A172 (cell line): ENCODE data around the gene TMEM164. TPM values are rescaled to one million over a fixed set of nuclear protein-coding genes. Genes with fewer than 3 reads are reported as not detected.

Experiments used
- DNase-seq: peaks from one replicate; pipeline ENCODE4 v3.0.0-alpha.2; 2015; ENCODE audit warnings: low spot score
- total RNA-seq: library from RNA; depleted of rRNA; stranded (reverse); fragments of >200 nt; shearing (Covaris generic); gene quantifications from 2 replicates; pipeline ENCODE4 v1.2.3, GENCODE V29; 2014

Gene TMEM164
- total RNA-seq, 1 experiment from 2014 or later = 9.6 TPM

DNA sequence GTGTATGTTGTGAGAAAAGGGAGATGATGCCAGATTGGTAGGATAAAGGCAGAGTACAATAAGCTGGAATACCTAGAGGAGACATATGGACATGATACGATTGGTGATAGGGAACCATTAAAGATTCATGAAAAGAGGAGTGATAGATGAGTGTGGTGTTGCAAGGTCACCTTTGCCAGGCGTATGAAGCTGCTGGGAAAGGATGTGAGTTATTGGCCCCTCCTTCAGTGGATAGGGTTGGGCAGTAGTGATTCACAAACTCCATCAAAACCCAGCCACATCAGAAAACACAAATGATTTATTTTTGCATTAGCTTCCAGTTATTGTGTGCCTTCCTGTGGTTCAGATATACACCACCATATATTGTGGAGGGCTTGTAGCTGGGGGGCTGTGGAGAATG, 34.3 kb downstream of the TMEM164 start:
- DNase-seq = peak; percentile 15

- no peak for DNase-seq
These were observed 36.0 kb downstream of the TMEM164 start for GRCh38 chrX:110038900-110039299.

GRCh38 chrX:110041980-110042379, 39.1 kb downstream of the TMEM164 start:
- no peak for DNase-seq

DNA sequence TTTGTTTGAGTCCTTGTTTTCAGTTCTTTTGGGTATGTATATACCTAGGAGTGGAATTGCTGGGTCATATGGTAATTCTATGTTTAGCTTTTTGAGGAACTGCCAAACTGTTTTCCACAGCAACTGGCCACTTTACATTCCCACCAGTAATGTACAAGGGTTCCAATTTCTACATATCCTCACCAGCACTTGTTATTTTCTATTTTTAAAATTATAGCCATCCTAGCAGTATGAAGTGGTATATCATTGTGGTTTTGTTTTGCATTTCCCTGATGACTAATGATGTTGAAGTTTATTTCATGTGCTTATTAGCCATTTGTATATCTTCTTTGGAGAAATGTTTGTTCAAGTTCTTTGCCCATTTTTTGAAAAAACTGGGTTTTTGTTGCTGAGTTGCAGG, 39.6 kb downstream of the TMEM164 start:
- DNase-seq = no peak

GRCh38 chrX:110043506-110043905, 40.6 kb downstream of the TMEM164 start:
- DNase-seq = no peak

DNA sequence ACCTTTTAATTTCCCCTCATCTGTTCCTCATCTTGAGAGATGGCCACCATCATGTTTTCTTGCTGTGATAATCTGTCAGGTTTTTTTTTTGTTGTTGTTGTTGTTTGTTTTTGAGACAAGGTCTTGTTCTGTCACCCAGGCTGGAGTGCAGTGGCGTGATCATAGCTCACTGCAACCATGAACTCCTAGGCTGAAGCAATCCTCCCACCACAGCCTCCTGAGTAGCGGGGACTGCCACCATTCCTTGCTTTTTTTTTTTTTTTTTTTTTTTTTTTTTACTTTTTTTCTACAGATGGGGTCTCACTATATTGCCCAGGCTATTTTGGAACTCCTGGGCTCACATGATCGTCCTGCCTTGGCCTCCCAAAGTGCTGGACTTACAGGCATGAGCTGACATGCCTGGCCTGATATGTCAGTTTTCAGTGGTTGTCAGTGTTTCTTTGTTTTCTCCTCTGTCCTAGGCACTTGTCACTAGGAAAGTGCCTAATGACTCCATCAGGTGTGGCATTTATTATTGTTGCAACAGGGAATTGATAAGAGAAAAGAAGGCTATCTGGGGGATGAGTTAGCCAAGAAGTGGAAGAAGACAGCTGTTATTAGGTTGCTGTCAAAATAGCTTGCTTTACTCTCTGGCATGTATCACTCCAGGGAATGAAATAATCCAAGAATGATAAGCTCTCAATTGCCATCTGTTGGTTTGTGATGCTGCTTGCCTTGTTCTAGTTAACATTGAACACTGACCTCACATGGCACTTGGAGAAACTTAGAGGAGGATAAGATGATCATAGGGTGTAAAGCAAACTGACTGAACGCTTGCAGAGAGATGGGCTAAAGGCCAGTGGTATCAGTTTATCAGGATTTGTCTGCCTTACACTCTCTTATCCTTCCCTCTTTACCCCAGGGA, 41.7 kb downstream of the TMEM164 start:
- DNase-seq = no peak

- no peak for DNase-seq
These were observed 42.5 kb downstream of the TMEM164 start for GRCh38 chrX:110045421-110045820.

DNA sequence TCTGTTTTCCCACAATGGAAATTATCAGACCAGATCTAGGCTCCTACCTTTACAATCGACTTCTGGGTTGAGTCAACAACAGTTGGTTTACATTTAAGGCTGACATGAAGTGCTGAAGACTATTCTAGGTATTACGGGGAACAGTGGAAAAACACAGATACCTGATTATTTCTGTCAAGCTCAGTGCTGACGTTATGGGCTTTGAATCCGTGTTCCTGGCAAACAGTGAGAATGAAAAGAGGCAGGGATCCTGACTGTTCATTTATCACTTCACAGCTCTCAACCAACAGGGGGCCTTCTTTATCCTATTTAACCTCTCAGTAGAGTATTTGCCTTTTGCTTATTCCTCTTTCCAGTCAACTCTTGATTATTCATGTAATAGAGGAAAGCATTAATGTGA, 43.1 kb downstream of the TMEM164 start:
- no peak for DNase-seq

DNA sequence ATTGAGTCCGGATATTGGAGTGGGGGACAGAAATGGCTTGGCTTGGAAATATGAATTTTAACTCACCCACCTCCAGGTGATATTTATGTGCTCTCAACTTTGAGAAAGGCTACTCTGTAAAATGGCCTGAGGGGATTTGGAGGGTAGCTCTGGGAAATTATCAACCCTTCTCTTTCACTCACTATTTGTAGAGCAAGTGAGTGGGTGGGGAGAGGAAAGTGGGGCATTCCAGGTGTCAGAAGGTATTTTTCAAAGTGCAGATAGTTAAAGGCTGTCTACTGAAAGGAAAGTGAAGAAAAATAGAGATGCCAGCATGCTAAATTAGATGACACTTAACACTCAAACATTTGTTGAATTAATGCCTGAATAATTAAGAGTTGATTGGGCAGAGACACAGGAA, 44.1 kb downstream of the TMEM164 start:
- no peak for DNase-seq

- no peak for DNase-seq
These were observed 46.2 kb downstream of the TMEM164 start for GRCh38 chrX:110049096-110049495.

- no peak for DNase-seq
These were observed 47.5 kb downstream of the TMEM164 start for GRCh38 chrX:110050386-110050785.

- no peak for DNase-seq
These were observed 48.0 kb downstream of the TMEM164 start for GRCh38 chrX:110050901-110051300.

- no peak for DNase-seq
These were observed 48.6 kb downstream of the TMEM164 start for GRCh38 chrX:110051559-110051958.

- no peak for DNase-seq
These were observed 49.4 kb downstream of the TMEM164 start for GRCh38 chrX:110052303-110052702.

DNA sequence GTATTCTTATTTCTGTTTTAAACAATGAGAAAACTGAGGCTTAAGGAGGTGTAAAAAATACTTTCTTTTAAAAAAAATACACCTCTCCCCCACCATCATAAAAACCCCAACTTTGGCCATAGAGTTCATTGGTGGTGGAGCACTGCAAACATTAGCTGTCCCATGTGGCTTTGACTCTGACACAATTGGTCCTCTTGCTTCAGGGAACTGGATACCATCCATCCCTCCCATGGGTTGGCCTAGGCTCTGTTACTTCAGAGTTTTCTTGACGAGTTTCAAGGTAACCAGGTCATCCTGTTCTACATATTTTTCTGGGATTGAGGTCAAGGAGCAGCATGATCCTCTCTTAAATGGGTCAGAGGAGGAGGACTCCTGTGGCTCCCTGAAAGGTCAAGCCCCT, 50.5 kb downstream of the TMEM164 start:
- DNase-seq = no peak

- DNase-seq = no peak
These were observed 52.7 kb downstream of the TMEM164 start for GRCh38 chrX:110055616-110056015.

DNA sequence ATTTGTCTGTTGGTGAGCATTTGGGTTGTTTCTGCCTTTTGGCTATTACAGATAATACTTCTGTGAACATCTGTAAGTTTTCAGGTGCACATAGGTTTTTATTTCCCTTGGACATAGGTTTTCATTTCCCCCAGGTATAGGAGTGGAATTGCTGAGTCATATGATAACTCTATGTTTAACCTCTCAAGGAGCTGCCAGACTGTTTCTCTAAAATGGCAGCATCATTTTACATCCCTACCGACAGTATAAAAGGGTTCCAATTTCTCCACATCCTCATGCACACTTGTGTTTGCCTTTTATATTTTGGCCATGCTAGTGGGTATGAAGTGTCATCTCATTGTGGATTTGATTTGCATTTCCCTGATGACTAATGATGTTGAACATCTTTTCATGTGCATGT, 53.5 kb downstream of the TMEM164 start:
- no peak for DNase-seq

GRCh38 chrX:110059410-110059809, 56.5 kb downstream of the TMEM164 start:
- no peak for DNase-seq

GRCh38 chrX:110060317-110060716, 57.4 kb downstream of the TMEM164 start:
- DNase-seq = no peak

DNA sequence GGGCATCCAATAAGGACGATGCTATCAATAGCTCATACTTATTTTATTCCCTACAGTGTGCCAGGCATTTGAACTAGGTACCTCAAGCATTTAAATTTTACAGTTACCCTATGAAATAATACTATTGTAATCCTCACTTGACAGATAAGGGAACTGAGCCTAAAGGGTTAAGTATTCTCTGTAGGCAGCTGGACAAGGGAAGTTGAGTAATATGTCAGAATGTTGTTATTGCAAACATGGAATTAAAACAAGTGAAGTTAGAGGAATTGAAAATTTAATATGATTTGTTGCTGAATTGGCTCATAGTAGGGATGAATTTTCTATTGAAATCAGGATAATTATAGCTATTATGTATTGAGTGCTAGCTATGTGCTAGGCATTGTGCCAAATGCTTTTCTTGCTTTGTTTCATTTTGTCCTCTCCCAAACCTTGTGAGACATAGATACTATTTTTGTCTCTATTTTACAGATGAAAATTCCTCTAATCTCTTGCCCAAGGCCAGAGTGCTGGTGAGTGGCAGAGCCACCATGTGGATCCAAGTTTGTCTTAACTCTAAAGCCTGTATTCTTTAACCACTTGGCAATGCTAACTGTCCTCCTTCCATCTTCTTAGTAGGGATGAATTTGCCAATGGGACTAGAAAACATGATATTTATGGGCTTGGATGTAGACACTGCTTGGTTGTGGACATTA, 58.1 kb downstream of the TMEM164 start:
- DNase-seq = no peak

DNA sequence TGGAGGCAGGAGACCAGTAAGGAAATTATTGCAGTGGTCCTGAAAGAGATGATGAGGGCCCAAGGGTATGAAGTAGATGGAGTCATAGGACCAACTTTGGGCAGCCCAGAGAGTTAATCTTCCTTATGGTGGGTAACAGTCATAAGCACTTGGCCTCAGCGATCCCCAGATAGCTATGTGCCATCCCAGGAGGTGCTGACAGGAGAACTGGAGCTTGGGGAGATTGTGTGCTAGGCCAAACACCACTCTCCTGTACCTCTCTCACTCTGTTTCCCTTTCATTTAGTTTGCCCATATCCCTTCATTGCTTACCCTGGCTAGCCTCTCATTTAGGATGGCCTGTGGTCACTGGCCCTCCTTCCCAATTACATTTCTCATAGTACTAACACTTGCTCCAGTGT, 60.0 kb downstream of the TMEM164 start:
- DNase-seq = no peak

DNA sequence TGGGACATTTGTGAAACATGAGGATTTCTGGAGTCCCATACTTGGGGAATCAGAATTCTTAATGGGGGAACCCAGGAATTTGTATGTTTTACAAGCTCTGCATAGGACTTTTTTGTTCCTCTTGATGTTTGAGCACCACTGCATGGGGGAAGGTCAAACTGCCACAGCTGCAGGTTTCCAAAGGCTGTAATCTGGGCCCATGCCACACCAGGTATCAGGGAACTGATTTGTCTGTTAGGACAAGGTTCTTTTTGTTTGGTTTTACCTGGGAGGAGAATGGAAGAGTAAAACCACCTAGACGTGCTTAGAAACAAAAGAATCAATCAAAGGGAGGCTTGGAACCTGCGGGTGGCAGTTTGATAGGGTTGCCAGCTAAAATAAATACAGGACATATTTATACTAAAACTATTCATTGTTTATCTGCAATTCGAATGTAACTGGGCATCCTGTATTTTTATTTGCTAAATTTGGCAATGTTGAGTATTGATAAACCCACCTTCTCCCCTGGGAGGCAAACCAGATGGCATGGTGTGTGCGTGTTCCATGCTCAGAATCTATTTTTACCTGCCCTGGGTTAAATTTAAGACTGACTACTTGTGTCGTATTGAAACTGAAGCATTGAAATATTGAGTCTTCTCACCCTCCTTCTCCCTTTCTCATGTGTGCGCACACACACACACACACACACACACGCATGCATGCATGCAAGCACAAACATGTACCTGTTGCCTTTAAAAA, 63.7 kb downstream of the TMEM164 start:
- DNase-seq = no peak

DNA sequence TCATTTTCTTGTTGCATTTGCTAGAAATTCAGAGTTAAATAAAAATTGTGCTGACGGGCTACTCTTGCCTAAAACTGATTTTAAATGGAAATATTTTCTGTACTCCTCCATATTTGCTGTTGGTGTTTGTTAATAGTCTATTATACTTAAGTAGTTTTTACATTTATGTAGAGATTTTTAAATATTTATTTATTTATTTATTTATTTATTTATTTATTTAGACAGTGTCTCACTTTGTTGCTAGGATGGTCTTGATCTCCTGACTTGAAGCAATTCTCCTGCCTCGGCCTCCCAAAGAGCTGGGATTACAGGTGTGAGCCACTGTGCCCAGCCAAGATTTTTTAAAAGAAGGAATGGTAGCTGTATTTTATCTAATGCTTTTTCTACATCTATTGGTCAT, 68.1 kb downstream of the TMEM164 start:
- DNase-seq = no peak
